Neutrophil (primary cell): ENCODE results near the gene ST8SIA4.

Source experiments
- H3K27ac ChIP-seq: fragments of 200-600 bp; sonication (generic); 2 replicates; pipeline ENCODE4 v1.5.1; 2016; ENCODE audit warnings: mild to moderate bottlenecking, moderate library complexity
- H3K27me3 ChIP-seq: fragments of 200-600 bp; sonication (generic); 2 replicates; pipeline ENCODE4 v1.6.0; 2016; ENCODE audit warnings: mild to moderate bottlenecking
- H3K36me3 ChIP-seq: fragments of 200-600 bp; sonication (generic); 2 replicates; pipeline ENCODE4 v1.5.1; 2017
- H3K4me1 ChIP-seq, 2 experiments: fragments of 200-600 bp in 1 of 2; sonication (generic) in 1 of 2; 1 replicate in 1 of 2; 2 replicates in 1 of 2; pipeline versions ENCODE4 v1.5.1 to v1.6.1; 2013 to 2016; ENCODE audit warnings: low read depth in 1 of 2, low read length in 1 of 2, mild to moderate bottlenecking in 1 of 2, moderate library complexity in 1 of 2; ENCODE audit not compliant: control insufficient read depth in 1 of 2, insufficient read depth in 1 of 2
- H3K4me3 ChIP-seq, 2 experiments: fragments of 200-600 bp in 1 of 2; sonication (generic) in 1 of 2; 1 replicate in 1 of 2; 2 replicates in 1 of 2; pipeline ENCODE4 v1.5.1; 2013 to 2016; ENCODE audit warnings: low read depth in 1 of 2, low read length in 1 of 2, mild to moderate bottlenecking in 1 of 2, moderate library complexity in 1 of 2
- H3K9me3 ChIP-seq: fragments of 200-600 bp; sonication (generic); 2 replicates; pipeline ENCODE4 v1.5.1; 2016
- TF ChIP-seq, protein P1 (sequence below): fragments of 200-600 bp; sonication (generic); IDR thresholded peaks from 2 replicates; pipeline ENCODE4 v1.5.1; 2016; ENCODE audit warnings: antibody characterized with exemption

ST8SIA4 gene

DNA sequence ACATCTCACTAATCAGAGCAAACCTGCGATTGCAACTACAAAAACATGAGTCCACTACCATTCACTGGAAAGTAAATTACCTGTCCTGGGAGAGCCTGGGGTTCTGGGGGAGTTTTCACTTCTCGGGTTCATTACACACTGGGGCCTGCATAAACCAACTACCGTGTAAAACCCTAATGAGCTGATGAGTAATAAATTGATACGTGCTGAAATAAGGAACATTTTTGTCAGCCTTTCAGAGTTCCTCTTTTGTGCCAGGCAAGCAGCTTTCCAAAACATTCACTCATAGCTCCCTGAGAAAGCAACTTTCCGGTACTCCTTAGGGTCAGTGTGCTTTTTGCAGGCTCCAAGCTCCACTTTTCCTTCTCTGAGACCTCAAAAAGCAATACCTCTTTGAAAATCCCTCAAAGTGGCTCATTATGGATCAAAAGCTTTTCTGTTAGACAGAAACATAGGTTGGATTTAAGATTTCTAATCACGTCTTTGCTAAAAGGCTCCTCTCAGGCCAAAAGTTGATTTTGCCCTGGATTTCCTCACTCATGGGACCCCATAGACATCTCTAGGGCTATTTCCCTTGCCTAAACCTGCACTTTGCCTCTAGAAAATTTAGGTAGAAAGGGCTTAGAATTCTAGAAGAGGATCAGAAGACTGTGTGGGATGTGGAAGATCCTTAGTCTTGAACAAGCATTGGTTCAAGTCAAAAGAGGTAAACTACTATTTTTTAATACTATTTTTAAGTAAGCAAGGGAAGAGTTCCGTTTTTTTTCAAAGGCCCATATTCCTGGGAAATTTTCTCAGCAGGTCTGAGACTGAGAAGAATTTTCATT, 74.8 kb downstream of the ST8SIA4 start:
- H3K27ac ChIP-seq, result peak overlapping the region; percentile 73
- TF ChIP-seq, protein P1, sequence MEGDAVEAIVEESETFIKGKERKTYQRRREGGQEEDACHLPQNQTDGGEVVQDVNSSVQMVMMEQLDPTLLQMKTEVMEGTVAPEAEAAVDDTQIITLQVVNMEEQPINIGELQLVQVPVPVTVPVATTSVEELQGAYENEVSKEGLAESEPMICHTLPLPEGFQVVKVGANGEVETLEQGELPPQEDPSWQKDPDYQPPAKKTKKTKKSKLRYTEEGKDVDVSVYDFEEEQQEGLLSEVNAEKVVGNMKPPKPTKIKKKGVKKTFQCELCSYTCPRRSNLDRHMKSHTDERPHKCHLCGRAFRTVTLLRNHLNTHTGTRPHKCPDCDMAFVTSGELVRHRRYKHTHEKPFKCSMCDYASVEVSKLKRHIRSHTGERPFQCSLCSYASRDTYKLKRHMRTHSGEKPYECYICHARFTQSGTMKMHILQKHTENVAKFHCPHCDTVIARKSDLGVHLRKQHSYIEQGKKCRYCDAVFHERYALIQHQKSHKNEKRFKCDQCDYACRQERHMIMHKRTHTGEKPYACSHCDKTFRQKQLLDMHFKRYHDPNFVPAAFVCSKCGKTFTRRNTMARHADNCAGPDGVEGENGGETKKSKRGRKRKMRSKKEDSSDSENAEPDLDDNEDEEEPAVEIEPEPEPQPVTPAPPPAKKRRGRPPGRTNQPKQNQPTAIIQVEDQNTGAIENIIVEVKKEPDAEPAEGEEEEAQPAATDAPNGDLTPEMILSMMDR, result no peak
- H3K36me3 ChIP-seq, result peaks cover 8% of the 10 kb centered on the region
- H3K4me3 ChIP-seq, result no peak overlapping the region
- H3K9me3 ChIP-seq, result no peaks in the 10 kb centered on the region
- H3K27me3 ChIP-seq, result no peaks in the 10 kb centered on the region
- H3K4me1 ChIP-seq, result peaks cover 13 to 24% of the 10 kb centered on the region in 2 experiments

DNA sequence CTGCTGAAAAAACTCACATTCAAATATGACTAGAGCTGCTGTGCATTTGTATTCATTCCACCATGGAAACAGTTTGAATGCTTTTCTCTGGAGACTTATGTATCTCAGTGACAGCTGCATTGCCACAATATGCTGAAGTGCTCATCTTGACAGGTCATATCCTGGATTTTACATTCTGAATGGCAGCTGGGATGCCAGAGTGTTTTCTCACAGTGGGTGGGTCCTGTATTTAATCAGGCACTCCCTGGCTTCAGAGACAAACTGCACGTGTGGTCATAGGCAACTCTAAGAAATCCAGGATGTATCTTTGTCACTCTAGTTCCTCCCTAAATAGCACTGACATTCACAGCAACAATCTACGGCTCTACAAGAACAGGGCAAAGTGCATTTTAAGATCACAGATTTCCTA, 75.6 kb downstream of the ST8SIA4 start:
- H3K27ac ChIP-seq, result peak overlapping the region; percentile 73
- TF ChIP-seq, protein P1, result no peak

DNA sequence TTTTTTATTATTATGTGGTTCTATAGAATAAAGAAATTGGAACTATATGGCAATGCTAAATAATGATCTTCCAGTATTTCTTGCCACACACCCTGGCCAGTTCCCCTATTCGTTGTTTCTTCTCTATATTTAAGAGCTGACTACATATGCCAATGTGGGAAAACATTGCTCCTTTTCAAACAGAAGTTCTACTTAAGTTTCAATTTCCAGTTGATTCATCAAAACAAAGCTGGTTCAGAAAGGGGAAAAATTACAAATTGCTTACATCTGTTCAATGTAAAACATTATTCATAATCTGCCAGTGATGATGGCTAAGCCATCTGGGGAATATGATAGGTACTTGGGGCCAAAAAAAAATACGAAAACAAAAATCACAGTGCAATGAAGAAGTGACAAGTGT, 76.9 kb downstream of the ST8SIA4 start:
- TF ChIP-seq, protein P1, result no peak
- Histone ChIP-seq H3K4me3 (no peak overlapping the region), H3K27ac (peak overlapping the region; percentile 66)

More for the DNA sequence above, 75.6 kb downstream of the ST8SIA4 start:
- Histone ChIP-seq H3K4me3 (no peak overlapping the region), H3K9me3 (no peaks in the 10 kb centered on the region), H3K4me1 (peaks cover 13 to 24% of the 10 kb centered on the region in 2 experiments), H3K36me3 (peaks cover 8% of the 10 kb centered on the region), H3K27me3 (no peaks in the 10 kb centered on the region)

DNA sequence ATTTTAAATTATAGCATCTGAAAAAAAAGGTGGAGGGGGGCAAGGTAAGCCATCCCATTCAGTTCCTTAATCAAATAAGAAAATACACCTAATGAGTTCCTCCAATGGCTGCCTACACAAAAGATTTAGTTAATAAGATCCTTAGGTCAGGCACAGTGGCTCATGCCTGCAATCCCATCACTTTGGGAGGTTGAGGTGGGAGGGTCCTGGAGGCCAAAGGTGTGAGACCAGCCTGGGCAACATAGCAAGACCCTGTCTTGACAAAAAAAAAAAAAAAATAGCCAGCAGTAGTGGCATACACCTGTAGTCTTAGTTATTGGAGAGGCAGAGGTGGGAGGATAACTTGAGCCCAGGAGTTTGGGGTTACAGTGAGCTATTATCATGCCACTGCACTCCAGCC, 78.4 kb downstream of the ST8SIA4 start:
- H3K4me3 ChIP-seq, result no peak overlapping the region
- peaks cover 13 to 24% of the 10 kb centered on the region in 2 experiments for H3K4me1 ChIP-seq
- TF ChIP-seq, protein P1, result no peak
- no peak overlapping the region for H3K27ac ChIP-seq
- H3K27me3 ChIP-seq, result no peaks in the 10 kb centered on the region
- no peaks in the 10 kb centered on the region for H3K36me3 ChIP-seq
- no peaks in the 10 kb centered on the region for H3K9me3 ChIP-seq

More for the DNA sequence above, 76.9 kb downstream of the ST8SIA4 start:
- peaks cover 13 to 24% of the 10 kb centered on the region in 2 experiments for H3K4me1 ChIP-seq
- no peaks in the 10 kb centered on the region for H3K9me3 ChIP-seq
- H3K36me3 ChIP-seq, result peaks cover 8% of the 10 kb centered on the region
- no peaks in the 10 kb centered on the region for H3K27me3 ChIP-seq

DNA sequence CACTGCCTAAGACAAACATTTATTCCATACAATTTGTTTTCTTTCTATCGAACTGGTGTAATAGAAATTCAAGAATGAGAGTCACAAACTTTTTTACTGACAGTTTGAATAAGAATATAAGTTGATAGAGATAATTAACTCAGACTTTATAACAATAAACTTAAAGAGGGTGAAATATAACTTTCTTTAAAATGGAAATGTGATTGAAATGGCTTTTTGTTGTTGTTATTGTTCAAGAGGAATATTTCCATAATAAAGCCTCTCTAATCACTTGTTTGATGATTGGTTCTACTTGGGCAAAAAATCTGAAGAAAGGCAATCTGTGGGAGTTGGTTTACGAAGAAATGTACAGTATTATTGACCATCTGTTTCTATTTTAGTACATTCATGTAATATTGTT, 79.3 kb downstream of the ST8SIA4 start:
- Histone ChIP-seq H3K27ac (no peak overlapping the region), H3K9me3 (no peaks in the 10 kb centered on the region), H3K36me3 (peaks cover 6% of the 10 kb centered on the region), H3K4me3 (no peak overlapping the region), H3K27me3 (no peaks in the 10 kb centered on the region), H3K4me1 (peaks cover 13 to 24% of the 10 kb centered on the region in 2 experiments)
- TF ChIP-seq, protein P1, result no peak
